Thyroid gland (tissue), 4 donors: ENCODE results near the gene C22orf15.

Source experiments
- CTCF ChIP-seq, 6 experiments: fragments of 200-600 bp in 3 of 6; fragments of 450-650 bp in 3 of 6; sonication (generic) in 3 of 6; IDR thresholded peaks; one replicate each; pipeline ENCODE4 v1.5.1; 2016 to 2019; ENCODE audit warnings: antibody characterized with exemption in 6 of 6, mild to moderate bottlenecking in 2 of 6, inconsistent platforms in 1 of 6, moderate library complexity in 1 of 6
- POLR2A ChIP-seq, 2 donors: fragments of 450-650 bp; IDR thresholded peaks; one replicate each; pipeline ENCODE4 v1.6.1; 2017; ENCODE audit warnings: antibody characterized with exemption in 2 of 2, mild to moderate bottlenecking in 2 of 2, moderate library complexity in 1 of 2

- TF ChIP-seq CTCF (IDR thresholded peaks at IDR 0.05) (no peak), POLR2A (IDR thresholded peaks at IDR 0.05) (no peak)
Measured at GRCh38 chr22:23769321-23769965, 6.7 kb downstream of the C22orf15 start.
